HepG2 (cell line): ENCODE measurements around the gene PKP4. TPM values are rescaled to one million over a fixed set of nuclear protein-coding genes. Genes with fewer than 3 reads are reported as not detected.

Experiments
- MEIS1 ChIP-seq: sonication (generic); formaldehyde crosslinking; IDR thresholded peaks from 2 replicates; pipeline ENCODE4 v1.9.0; 2021; ENCODE audit warnings: mild to moderate bottlenecking, missing genetic modification reagents, moderate library complexity, borderline replicate concordance
- RBM22 ChIP-seq: fragments of 200-400 bp; formaldehyde crosslinking; optimal IDR thresholded peaks from 2 replicates; pipeline ENCODE3; 2017; ENCODE audit warnings: mild to moderate bottlenecking, low read length, moderate library complexity
- SMAD1 ChIP-seq: sonication (generic); formaldehyde crosslinking; IDR thresholded peaks from 2 replicates; pipeline ENCODE4 v1.4.0; 2020; ENCODE audit warnings: missing genetic modification reagents, low read depth, mild to moderate bottlenecking, borderline replicate concordance
- SMAD9 ChIP-seq: sonication (generic); formaldehyde crosslinking; IDR thresholded peaks from 2 replicates; pipeline ENCODE4 v1.5.1; 2020; ENCODE audit warnings: mild to moderate bottlenecking, missing genetic modification reagents
- STAG1 ChIP-seq: sonication (generic); formaldehyde crosslinking; IDR thresholded peaks from 2 replicates; pipeline ENCODE4 v1.4.0; 2020; ENCODE audit warnings: missing genetic modification reagents
- ZC3H4 ChIP-seq: sonication (generic); formaldehyde crosslinking; IDR thresholded peaks from 2 replicates; pipeline ENCODE4 v1.4.0; 2020; ENCODE audit warnings: missing genetic modification reagents, borderline replicate concordance
- ZMYM2 ChIP-seq: sonication (generic); formaldehyde crosslinking; IDR thresholded peaks from 2 replicates; pipeline ENCODE4 v1.8.0; 2022; ENCODE audit warnings: mild to moderate bottlenecking, missing genetic modification reagents
- ZNF10 ChIP-seq: sonication (generic); formaldehyde crosslinking; IDR thresholded peaks from 2 replicates; pipeline ENCODE4 v1.4.0; 2020; ENCODE audit warnings: mild to moderate bottlenecking, low read depth, missing genetic modification reagents, borderline replicate concordance
- ZNF674 ChIP-seq: sonication (generic); formaldehyde crosslinking; IDR thresholded peaks from 2 replicates; pipeline ENCODE4 v1.5.0; 2020; ENCODE audit warnings: low read depth, mild to moderate bottlenecking, missing genetic modification reagents
- ZNF75D ChIP-seq: sonication (generic); formaldehyde crosslinking; IDR thresholded peaks from 2 replicates; pipeline ENCODE4 v1.8.1; 2023; ENCODE audit warnings: missing genetic modification reagents, mild to moderate bottlenecking, borderline replicate concordance
- polyA plus RNA-seq, 8 experiments: library from polyadenylated mRNA; depleted of rRNA in 3 of 8; stranded (reverse) in 7 of 8; unstranded in 1 of 8; fragments of >200 nt; fragmentation: Illumina TruSeq in 4 of 8; extraction: Trizol in 4 of 8; gene quantifications; 2 replicates each; pipeline versions ENCODE4 v1.2.1 to v1.2.3, GENCODE V29; 2011 to 2016; ENCODE audit warnings: low read depth in 4 of 8, missing spikeins in 1 of 8, mixed read lengths in 1 of 8; ENCODE audit not compliant: insufficient read depth in 1 of 8
- total RNA-seq, 5 experiments: library from RNA; depleted of rRNA; stranded (reverse); fragments of >200 nt; fragmentation: Illumina TruSeq; extraction: Trizol; gene quantifications; 2 replicates each; pipeline ENCODE4 v1.2.3, GENCODE V29; 2016; ENCODE audit warnings: low read depth in 1 of 5
- TF ChIP-seq, protein P1 (sequence below): IDR thresholded peaks from 2 replicates; pipeline ENCODE4 v1.6.1; 2018; ENCODE audit warnings: missing genetic modification reagents, mild to moderate bottlenecking, missing compliant biosample characterization
- TF ChIP-seq, protein P2 (sequence below): sonication (generic); formaldehyde crosslinking; IDR thresholded peaks from 2 replicates; pipeline ENCODE4 v1.4.0; 2020; ENCODE audit warnings: mild to moderate bottlenecking, missing genetic modification reagents
- TF ChIP-seq, protein P3 (sequence below): sonication (generic); formaldehyde crosslinking; IDR thresholded peaks from 2 replicates; pipeline ENCODE4 v1.4.0; 2020; ENCODE audit warnings: mild to moderate bottlenecking, missing genetic modification reagents
- TF ChIP-seq, protein P4 (sequence below): sonication (generic); formaldehyde crosslinking; IDR thresholded peaks from 2 replicates; pipeline ENCODE4 v1.4.0; 2020; ENCODE audit warnings: mild to moderate bottlenecking, missing genetic modification reagents, borderline replicate concordance
- TF ChIP-seq, protein P5 (sequence below): sonication (generic); formaldehyde crosslinking; IDR thresholded peaks from 2 replicates; pipeline ENCODE4 v1.4.0; 2020; ENCODE audit warnings: missing genetic modification reagents

PKP4 gene
- total and polyA plus RNA-seq, 2 of the 13 experiments (the other 11 are each of a cell fraction or from before 2014, with no cell fraction given), result 80.9 to 90.5 TPM

DNA sequence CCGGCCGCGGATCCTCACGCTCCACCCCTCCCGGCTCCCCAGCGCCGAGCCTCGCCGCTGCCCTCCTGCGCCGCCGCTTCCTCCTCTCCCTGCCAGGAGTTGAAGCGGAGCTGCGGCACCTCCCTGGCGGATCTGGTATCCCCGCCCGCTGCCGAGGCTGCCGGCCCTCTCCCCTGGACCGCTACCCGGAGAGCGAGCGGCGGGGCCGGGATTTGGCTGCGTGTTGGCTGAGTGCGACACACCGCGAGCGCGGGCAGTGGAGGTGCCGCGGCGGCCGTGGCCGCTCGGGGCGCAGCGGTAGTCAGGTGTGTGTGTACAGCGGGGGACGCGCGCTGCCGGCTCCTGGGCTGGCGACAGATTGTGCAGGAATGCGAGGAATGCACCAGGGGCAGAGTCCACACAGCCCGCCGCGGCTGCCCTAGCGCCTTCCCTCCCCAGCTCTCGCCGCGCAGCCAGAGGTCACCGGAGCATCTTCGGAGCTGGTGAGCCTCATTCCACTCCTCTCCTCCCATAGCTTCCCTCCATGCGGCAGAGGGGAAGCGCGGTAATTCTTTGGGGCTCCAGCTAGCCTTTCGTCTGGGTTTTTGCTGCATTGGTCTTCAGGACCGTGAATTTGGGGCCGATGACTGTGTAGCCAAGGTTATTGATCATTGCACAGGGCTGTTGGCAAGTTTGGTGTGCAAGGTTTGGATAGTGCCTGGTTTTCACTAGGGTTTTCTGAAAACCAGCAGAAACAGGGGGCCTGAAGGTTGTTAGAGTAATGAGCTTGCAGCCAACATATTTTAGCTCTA, 1.3 kb downstream of the PKP4 start (continued):
- TF ChIP-seq, protein P1, sequence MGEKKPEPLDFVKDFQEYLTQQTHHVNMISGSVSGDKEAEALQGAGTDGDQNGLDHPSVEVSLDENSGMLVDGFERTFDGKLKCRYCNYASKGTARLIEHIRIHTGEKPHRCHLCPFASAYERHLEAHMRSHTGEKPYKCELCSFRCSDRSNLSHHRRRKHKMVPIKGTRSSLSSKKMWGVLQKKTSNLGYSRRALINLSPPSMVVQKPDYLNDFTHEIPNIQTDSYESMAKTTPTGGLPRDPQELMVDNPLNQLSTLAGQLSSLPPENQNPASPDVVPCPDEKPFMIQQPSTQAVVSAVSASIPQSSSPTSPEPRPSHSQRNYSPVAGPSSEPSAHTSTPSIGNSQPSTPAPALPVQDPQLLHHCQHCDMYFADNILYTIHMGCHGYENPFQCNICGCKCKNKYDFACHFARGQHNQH, result peak; percentile 98
- TF ChIP-seq RBM22 (peak; percentile 62), ZNF10 (CRISPR knock-in tag) (no peak), SMAD9 (no peak), STAG1 (peak; percentile 67), ZC3H4 (no peak; the same call in 1 of the 2 replicates), ZNF75D (CRISPR knock-in tag) (no peak; the same call in 1 of the 2 replicates), MEIS1 (peak; percentile 99), ZMYM2 (CRISPR knock-in tag) (0 out of 2 replicates have a peak, but pooled peaks have one; percentile 83), ZNF674 (CRISPR knock-in tag) (no peak; the same call in 1 of the 2 replicates), SMAD1 (CRISPR knock-in tag) (peak; percentile 99; the same call in 1 of the 2 replicates)
- TF ChIP-seq, protein P2, sequence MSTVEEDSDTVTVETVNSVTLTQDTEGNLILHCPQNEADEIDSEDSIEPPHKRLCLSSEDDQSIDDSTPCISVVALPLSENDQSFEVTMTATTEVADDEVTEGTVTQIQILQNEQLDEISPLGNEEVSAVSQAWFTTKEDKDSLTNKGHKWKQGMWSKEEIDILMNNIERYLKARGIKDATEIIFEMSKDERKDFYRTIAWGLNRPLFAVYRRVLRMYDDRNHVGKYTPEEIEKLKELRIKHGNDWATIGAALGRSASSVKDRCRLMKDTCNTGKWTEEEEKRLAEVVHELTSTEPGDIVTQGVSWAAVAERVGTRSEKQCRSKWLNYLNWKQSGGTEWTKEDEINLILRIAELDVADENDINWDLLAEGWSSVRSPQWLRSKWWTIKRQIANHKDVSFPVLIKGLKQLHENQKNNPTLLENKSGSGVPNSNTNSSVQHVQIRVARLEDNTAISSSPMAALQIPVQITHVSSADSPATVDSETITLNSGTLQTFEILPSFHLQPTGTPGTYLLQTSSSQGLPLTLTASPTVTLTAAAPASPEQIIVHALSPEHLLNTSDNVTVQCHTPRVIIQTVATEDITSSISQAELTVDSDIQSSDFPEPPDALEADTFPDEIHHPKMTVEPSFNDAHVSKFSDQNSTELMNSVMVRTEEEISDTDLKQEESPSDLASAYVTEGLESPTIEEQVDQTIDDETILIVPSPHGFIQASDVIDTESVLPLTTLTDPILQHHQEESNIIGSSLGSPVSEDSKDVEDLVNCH (CRISPR knock-in tag), result peak; percentile 93; the same call in 1 of the 2 replicates
- TF ChIP-seq, protein P3, sequence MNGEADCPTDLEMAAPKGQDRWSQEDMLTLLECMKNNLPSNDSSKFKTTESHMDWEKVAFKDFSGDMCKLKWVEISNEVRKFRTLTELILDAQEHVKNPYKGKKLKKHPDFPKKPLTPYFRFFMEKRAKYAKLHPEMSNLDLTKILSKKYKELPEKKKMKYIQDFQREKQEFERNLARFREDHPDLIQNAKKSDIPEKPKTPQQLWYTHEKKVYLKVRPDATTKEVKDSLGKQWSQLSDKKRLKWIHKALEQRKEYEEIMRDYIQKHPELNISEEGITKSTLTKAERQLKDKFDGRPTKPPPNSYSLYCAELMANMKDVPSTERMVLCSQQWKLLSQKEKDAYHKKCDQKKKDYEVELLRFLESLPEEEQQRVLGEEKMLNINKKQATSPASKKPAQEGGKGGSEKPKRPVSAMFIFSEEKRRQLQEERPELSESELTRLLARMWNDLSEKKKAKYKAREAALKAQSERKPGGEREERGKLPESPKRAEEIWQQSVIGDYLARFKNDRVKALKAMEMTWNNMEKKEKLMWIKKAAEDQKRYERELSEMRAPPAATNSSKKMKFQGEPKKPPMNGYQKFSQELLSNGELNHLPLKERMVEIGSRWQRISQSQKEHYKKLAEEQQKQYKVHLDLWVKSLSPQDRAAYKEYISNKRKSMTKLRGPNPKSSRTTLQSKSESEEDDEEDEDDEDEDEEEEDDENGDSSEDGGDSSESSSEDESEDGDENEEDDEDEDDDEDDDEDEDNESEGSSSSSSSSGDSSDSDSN (CRISPR knock-in tag), result peak; percentile 100
- TF ChIP-seq, protein P4, sequence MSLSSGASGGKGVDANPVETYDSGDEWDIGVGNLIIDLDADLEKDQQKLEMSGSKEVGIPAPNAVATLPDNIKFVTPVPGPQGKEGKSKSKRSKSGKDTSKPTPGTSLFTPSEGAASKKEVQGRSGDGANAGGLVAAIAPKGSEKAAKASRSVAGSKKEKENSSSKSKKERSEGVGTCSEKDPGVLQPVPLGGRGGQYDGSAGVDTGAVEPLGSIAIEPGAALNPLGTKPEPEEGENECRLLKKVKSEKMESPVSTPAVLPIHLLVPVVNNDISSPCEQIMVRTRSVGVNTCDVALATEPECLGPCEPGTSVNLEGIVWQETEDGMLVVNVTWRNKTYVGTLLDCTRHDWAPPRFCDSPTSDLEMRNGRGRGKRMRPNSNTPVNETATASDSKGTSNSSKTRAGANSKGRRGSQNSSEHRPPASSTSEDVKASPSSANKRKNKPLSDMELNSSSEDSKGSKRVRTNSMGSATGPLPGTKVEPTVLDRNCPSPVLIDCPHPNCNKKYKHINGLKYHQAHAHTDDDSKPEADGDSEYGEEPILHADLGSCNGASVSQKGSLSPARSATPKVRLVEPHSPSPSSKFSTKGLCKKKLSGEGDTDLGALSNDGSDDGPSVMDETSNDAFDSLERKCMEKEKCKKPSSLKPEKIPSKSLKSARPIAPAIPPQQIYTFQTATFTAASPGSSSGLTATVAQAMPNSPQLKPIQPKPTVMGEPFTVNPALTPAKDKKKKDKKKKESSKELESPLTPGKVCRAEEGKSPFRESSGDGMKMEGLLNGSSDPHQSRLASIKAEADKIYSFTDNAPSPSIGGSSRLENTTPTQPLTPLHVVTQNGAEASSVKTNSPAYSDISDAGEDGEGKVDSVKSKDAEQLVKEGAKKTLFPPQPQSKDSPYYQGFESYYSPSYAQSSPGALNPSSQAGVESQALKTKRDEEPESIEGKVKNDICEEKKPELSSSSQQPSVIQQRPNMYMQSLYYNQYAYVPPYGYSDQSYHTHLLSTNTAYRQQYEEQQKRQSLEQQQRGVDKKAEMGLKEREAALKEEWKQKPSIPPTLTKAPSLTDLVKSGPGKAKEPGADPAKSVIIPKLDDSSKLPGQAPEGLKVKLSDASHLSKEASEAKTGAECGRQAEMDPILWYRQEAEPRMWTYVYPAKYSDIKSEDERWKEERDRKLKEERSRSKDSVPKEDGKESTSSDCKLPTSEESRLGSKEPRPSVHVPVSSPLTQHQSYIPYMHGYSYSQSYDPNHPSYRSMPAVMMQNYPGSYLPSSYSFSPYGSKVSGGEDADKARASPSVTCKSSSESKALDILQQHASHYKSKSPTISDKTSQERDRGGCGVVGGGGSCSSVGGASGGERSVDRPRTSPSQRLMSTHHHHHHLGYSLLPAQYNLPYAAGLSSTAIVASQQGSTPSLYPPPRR (CRISPR knock-in tag), result peak; percentile 97
- TF ChIP-seq, protein P5, sequence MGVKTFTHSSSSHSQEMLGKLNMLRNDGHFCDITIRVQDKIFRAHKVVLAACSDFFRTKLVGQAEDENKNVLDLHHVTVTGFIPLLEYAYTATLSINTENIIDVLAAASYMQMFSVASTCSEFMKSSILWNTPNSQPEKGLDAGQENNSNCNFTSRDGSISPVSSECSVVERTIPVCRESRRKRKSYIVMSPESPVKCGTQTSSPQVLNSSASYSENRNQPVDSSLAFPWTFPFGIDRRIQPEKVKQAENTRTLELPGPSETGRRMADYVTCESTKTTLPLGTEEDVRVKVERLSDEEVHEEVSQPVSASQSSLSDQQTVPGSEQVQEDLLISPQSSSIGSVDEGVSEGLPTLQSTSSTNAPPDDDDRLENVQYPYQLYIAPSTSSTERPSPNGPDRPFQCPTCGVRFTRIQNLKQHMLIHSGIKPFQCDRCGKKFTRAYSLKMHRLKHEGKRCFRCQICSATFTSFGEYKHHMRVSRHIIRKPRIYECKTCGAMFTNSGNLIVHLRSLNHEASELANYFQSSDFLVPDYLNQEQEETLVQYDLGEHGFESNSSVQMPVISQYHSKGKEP, result 0 out of 2 replicates have a peak, but pooled peaks have one; percentile 72
